Loucy (cell line): ENCODE results near the gene STRN.

Source experiments
- H2AFZ ChIP-seq: fragments of 200-600 bp; sonication (generic); 2 replicates; pipeline ENCODE4 v1.6.0; 2016; ENCODE audit warnings: antibody characterized with exemption, mild to moderate bottlenecking, low read length, moderate library complexity
- H3F3A ChIP-seq: fragments of 200-600 bp; 2 replicates; pipeline ENCODE4 v1.6.0; 2016; ENCODE audit warnings: antibody characterized with exemption, low read depth, mild to moderate bottlenecking
- H3K27me3 ChIP-seq: fragments of 200-600 bp; sonication (generic); 2 replicates; pipeline ENCODE4 v1.6.1; 2014; ENCODE audit warnings: low read length, mild to moderate bottlenecking; ENCODE audit not compliant: insufficient read depth, poor library complexity, severe bottlenecking
- H3K36me3 ChIP-seq: fragments of 200-600 bp; sonication (generic); 2 replicates; pipeline ENCODE4 v1.6.1; 2016; ENCODE audit warnings: low read length; ENCODE audit not compliant: insufficient read depth
- H3K4me1 ChIP-seq: fragments of 200-600 bp; sonication (generic); 2 replicates; pipeline ENCODE4 v1.5.1; 2014; ENCODE audit warnings: low read length, mild to moderate bottlenecking; ENCODE audit not compliant: insufficient read depth, poor library complexity, severe bottlenecking
- H3K4me2 ChIP-seq: fragments of 200-600 bp; sonication (generic); 2 replicates; pipeline ENCODE4 v1.6.0; 2014; ENCODE audit warnings: antibody characterized with exemption, low read length, low read depth, mild to moderate bottlenecking; ENCODE audit not compliant: poor library complexity, severe bottlenecking
- H3K4me3 ChIP-seq: fragments of 200-600 bp; sonication (generic); 2 replicates; pipeline ENCODE4 v1.5.1; 2014; ENCODE audit warnings: low read length, mild to moderate bottlenecking, mixed read lengths; ENCODE audit not compliant: poor library complexity, severe bottlenecking
- H3K79me2 ChIP-seq: fragments of 200-600 bp; sonication (generic); 2 replicates; pipeline ENCODE4 v1.6.1; 2014; ENCODE audit warnings: low read length; ENCODE audit not compliant: insufficient read depth
- H3K9ac ChIP-seq: fragments of 200-600 bp; sonication (generic); 2 replicates; pipeline ENCODE4 v1.6.0; 2014; ENCODE audit warnings: mild to moderate bottlenecking, low read depth, low read length, moderate library complexity; ENCODE audit not compliant: poor library complexity, severe bottlenecking
- H3K9me2 ChIP-seq: fragments of 200-600 bp; sonication (generic); replicated peaks from 2 replicates; pipeline ENCODE4 v1.6.1; 2016; ENCODE audit warnings: low read depth, low read length, mixed read lengths
- H3K9me3 ChIP-seq: fragments of 200-600 bp; sonication (generic); 2 replicates; pipeline ENCODE4 v1.6.1; 2014; ENCODE audit warnings: mild to moderate bottlenecking, antibody characterized with exemption, low read length, low read depth; ENCODE audit not compliant: insufficient read depth
- H4K20me1 ChIP-seq: fragments of 200-600 bp; sonication (generic); 2 replicates; pipeline ENCODE4 v1.6.0; 2014; ENCODE audit warnings: antibody characterized with exemption, low read length, mild to moderate bottlenecking; ENCODE audit not compliant: insufficient read depth, poor library complexity, severe bottlenecking
- CTCF ChIP-seq: fragments of 200-600 bp; sonication (generic); conservative IDR thresholded peaks from 2 replicates; pipeline ENCODE4 v1.5.1; 2014; ENCODE audit warnings: mild to moderate bottlenecking, antibody characterized with exemption, low read length
- EZH2phosphoT487 ChIP-seq: fragments of 200-600 bp; IDR thresholded peaks from 2 replicates; pipeline ENCODE4 v1.6.1; 2018; ENCODE audit warnings: antibody characterized with exemption, mild to moderate bottlenecking, moderate library complexity, borderline replicate concordance

Gene STRN

GRCh38 chr2:36857713-36858112, 108.6 kb downstream of the STRN start:
- H3K36me3 ChIP-seq: peaks cover 20% of the 10 kb centered on the region; the same call in 1 of the 2 replicates

GRCh38 chr2:36855429-36855828, 110.9 kb downstream of the STRN start:
- Histone ChIP-seq H3K9me2 (no peaks in the 10 kb centered on the region), H4K20me1 (no peaks in the 10 kb centered on the region), H3K36me3 (peaks cover 27% of the 10 kb centered on the region; the same call in 1 of the 2 replicates), H3K9me3 (no peaks in the 10 kb centered on the region), H3K4me3 (no peak overlapping the region), H3K4me2 (no peak overlapping the region), H3K9ac (no peak overlapping the region), H3F3A (no peaks in the 10 kb centered on the region), H3K79me2 (no peaks in the 10 kb centered on the region), H3K4me1 (no peaks in the 10 kb centered on the region), H3K27me3 (no peaks in the 10 kb centered on the region), H2AFZ (no peak overlapping the region)
- no peak for TF ChIP-seq EZH2phosphoT487
- no peak for TF ChIP-seq CTCF

More at GRCh38 chr2:36857713-36858112, 108.6 kb downstream of the STRN start:
- Histone ChIP-seq H3K4me1 (no peaks in the 10 kb centered on the region), H3K27me3 (no peaks in the 10 kb centered on the region), H3K4me2 (no peak overlapping the region), H3K9ac (no peak overlapping the region), H3K79me2 (no peaks in the 10 kb centered on the region), H3K9me3 (no peaks in the 10 kb centered on the region), H3K9me2 (no peaks in the 10 kb centered on the region), H3F3A (no peaks in the 10 kb centered on the region), H4K20me1 (no peaks in the 10 kb centered on the region), H2AFZ (no peak overlapping the region), H3K4me3 (no peak overlapping the region)
- no peak for TF ChIP-seq EZH2phosphoT487
- no peak for TF ChIP-seq CTCF

DNA sequence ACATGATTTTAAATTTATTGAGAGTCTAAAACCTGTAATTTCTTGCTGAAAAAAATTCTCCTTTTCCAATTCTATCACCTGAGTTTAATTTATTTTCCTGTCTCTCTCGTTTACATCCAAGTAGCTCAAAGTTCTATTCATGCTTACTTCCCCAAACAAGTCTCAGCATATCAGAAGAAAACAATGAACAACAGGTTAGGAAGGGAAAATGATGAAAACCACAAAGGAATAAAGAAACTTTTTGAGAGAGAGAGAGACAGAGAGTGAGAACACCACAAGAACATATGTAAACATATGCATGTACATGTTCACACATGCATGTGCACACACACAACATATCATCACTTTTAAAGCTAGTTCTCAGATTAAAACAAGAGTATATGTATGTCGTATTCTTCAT, 112.1 kb downstream of the STRN start:
- peaks cover 36% of the 10 kb centered on the region; the same call in 1 of the 2 replicates for H3K36me3 ChIP-seq
- no peaks in the 10 kb centered on the region for H3F3A ChIP-seq
- H3K4me1 ChIP-seq: no peaks in the 10 kb centered on the region
- no peak overlapping the region for H3K4me3 ChIP-seq
- TF ChIP-seq EZH2phosphoT487: no peak
- no peak for TF ChIP-seq CTCF
- H3K9me3 ChIP-seq: no peaks in the 10 kb centered on the region
- H3K27me3 ChIP-seq: no peaks in the 10 kb centered on the region
- H3K9ac ChIP-seq: no peak overlapping the region
- H2AFZ ChIP-seq: no peak overlapping the region
- H4K20me1 ChIP-seq: no peaks in the 10 kb centered on the region
- H3K79me2 ChIP-seq: no peaks in the 10 kb centered on the region
- H3K9me2 ChIP-seq: no peaks in the 10 kb centered on the region
- H3K4me2 ChIP-seq: no peak overlapping the region
